Astrocyte (in vitro differentiated cells and primary cell): ENCODE measurements around the gene TFIP11. TPM values are rescaled to one million over a fixed set of nuclear protein-coding genes. Genes with fewer than 3 reads are reported as not detected.

Experiments used
- DNase-seq: peaks from one replicate; pipeline ENCODE4 v3.0.0-alpha.2; 2010; ENCODE audit warnings: low read depth
- FAIRE-seq: peaks from 2 replicates; lab custom pipeline; 2011; peaks lifted over from hg19 to GRCh38; lab: Jason Lieb, UNC
- H2AFZ ChIP-seq: 2 replicates; pipeline ENCODE4 v1.6.0; 2012; ENCODE audit warnings: low read depth, low read length, inconsistent platforms
- H3K27ac ChIP-seq: 2 replicates; pipeline ENCODE4 v1.5.1; 2011; ENCODE audit warnings: low read depth, low read length, inconsistent platforms
- H3K27me3 ChIP-seq: 2 replicates; pipeline ENCODE4 v1.6.0; 2011; ENCODE audit warnings: low read length, inconsistent platforms; ENCODE audit not compliant: insufficient read depth
- H3K36me3 ChIP-seq: 2 replicates; pipeline ENCODE4 v1.5.1; 2011; ENCODE audit warnings: low read length, inconsistent platforms; ENCODE audit not compliant: insufficient read depth
- H3K4me1 ChIP-seq: 2 replicates; pipeline ENCODE4 v1.5.1; 2011; ENCODE audit warnings: low read length, inconsistent platforms; ENCODE audit not compliant: insufficient read depth
- H3K4me2 ChIP-seq: 2 replicates; pipeline ENCODE4 v1.6.0; 2012; ENCODE audit warnings: low read length, inconsistent platforms
- H3K4me3 ChIP-seq: 2 replicates; pipeline ENCODE4 v1.5.1; 2011; ENCODE audit warnings: low read depth, mild to moderate bottlenecking, low read length, inconsistent platforms; ENCODE audit not compliant: insufficient read depth
- H3K79me2 ChIP-seq: 2 replicates; pipeline ENCODE4 v1.6.0; 2012; ENCODE audit warnings: mild to moderate bottlenecking, low read length, inconsistent platforms; ENCODE audit not compliant: insufficient read depth
- H3K9ac ChIP-seq: 2 replicates; pipeline ENCODE4 v1.6.0; 2012; ENCODE audit warnings: mild to moderate bottlenecking, low read length, inconsistent platforms
- H3K9me3 ChIP-seq: 2 replicates; pipeline ENCODE4 v1.5.1; 2012; ENCODE audit warnings: low read depth, mild to moderate bottlenecking, low read length, inconsistent platforms; ENCODE audit not compliant: insufficient read depth
- H4K20me1 ChIP-seq: 2 replicates; pipeline ENCODE4 v1.6.0; 2012; ENCODE audit warnings: low read length, inconsistent platforms; ENCODE audit not compliant: insufficient read depth
- H3K27ac Mint-ChIP-seq: one replicate; pipeline ENCODE4 v1.8.0; 2021; ENCODE audit warnings: mild to moderate bottlenecking, mixed read lengths; ENCODE audit not compliant: unreplicated experiment
- H3K27me3 Mint-ChIP-seq: one replicate; pipeline ENCODE4 v1.8.0; 2021; ENCODE audit warnings: low read depth, mixed read lengths; ENCODE audit not compliant: unreplicated experiment
- H3K36me3 Mint-ChIP-seq: one replicate; pipeline ENCODE4 v1.8.0; 2021; ENCODE audit warnings: low read depth, mixed read lengths; ENCODE audit not compliant: unreplicated experiment
- H3K4me1 Mint-ChIP-seq: one replicate; pipeline ENCODE4 v1.8.0; 2021; ENCODE audit warnings: low read depth, mixed read lengths; ENCODE audit not compliant: unreplicated experiment
- H3K4me3 Mint-ChIP-seq: one replicate; pipeline ENCODE4 v1.8.0; 2021; ENCODE audit warnings: mild to moderate bottlenecking, moderate library complexity, mixed read lengths; ENCODE audit not compliant: unreplicated experiment
- H3K9me3 Mint-ChIP-seq: one replicate; pipeline ENCODE4 v1.8.0; 2021; ENCODE audit warnings: mild to moderate bottlenecking, mixed read lengths; ENCODE audit not compliant: unreplicated experiment
- CTCF ChIP-seq: IDR thresholded peaks from 2 replicates; pipeline ENCODE4 v1.5.1; 2011; ENCODE audit warnings: low read depth, mild to moderate bottlenecking, inconsistent platforms, low read length, moderate library complexity; ENCODE audit not compliant: insufficient read depth
- EZH2 ChIP-seq: IDR thresholded peaks from 2 replicates; pipeline ENCODE4 v1.6.1; 2012; ENCODE audit warnings: mild to moderate bottlenecking, low read length, inconsistent platforms; ENCODE audit not compliant: insufficient read depth
- total RNA-seq: library from RNA; stranded (reverse); gene quantifications from 2 replicates; pipeline ENCODE4 v1.2.1, GENCODE V29; 2021

The TFIP11 gene
- total RNA-seq, 1 donor from 2014 or later: 36.9 TPM

GRCh38 chr22:26542831-26543230 is 30.6 kb upstream of the TFIP11 start:
- Histone ChIP-seq H3K4me1 (no peaks in the 10 kb centered on the region), H2AFZ (no peak overlapping the region), H3K36me3 (peaks cover 11% of the 10 kb centered on the region), H3K27ac (no peak overlapping the region), H3K4me3 (no peak overlapping the region), H3K4me2 (no peak overlapping the region), H4K20me1 (peaks cover 32% of the 10 kb centered on the region), H3K27me3 (no peaks in the 10 kb centered on the region), H3K9me3 (no peaks in the 10 kb centered on the region), H3K9ac (no peak overlapping the region), H3K79me2 (peaks cover 32% of the 10 kb centered on the region)
- Mint-ChIP-seq H3K4me3 (no peak overlapping the region), H3K4me1 (peaks cover 11% of the 10 kb centered on the region), H3K36me3 (peaks cover 29% of the 10 kb centered on the region), H3K27me3 (no peaks in the 10 kb centered on the region), H3K9me3 (peaks cover 1% of the 10 kb centered on the region), H3K27ac (no peak overlapping the region)
- DNase-seq (no peak), FAIRE-seq (no peak)
- TF ChIP-seq CTCF: no peak
- TF ChIP-seq EZH2: no peak

- Histone ChIP-seq H3K36me3 (peaks cover 21% of the 10 kb centered on the region), H3K9ac (no peak overlapping the region), H3K9me3 (no peaks in the 10 kb centered on the region), H3K4me3 (no peak overlapping the region), H3K27ac (no peak overlapping the region), H3K4me1 (no peaks in the 10 kb centered on the region), H3K27me3 (no peaks in the 10 kb centered on the region), H4K20me1 (peaks cover 25% of the 10 kb centered on the region), H3K4me2 (no peak overlapping the region), H3K79me2 (peaks cover 23% of the 10 kb centered on the region), H2AFZ (no peak overlapping the region)
- TF ChIP-seq CTCF: no peak
- no peak for TF ChIP-seq EZH2
- no peaks in the 10 kb centered on the region for H3K27me3 Mint-ChIP-seq
- H3K4me1 Mint-ChIP-seq: peaks cover 7% of the 10 kb centered on the region
- DNase-seq: no peak
- H3K27ac Mint-ChIP-seq: no peak overlapping the region
- no peaks in the 10 kb centered on the region for H3K9me3 Mint-ChIP-seq
- peaks cover 26% of the 10 kb centered on the region for H3K36me3 Mint-ChIP-seq
- FAIRE-seq: no peak
- H3K4me3 Mint-ChIP-seq: no peak overlapping the region
Observed at GRCh38 chr22:26541167-26541819, 29.0 kb upstream of the TFIP11 start.

- H3K4me1 Mint-ChIP-seq: peaks cover 5% of the 10 kb centered on the region
- Histone ChIP-seq H3K27me3 (no peaks in the 10 kb centered on the region), H3K9me3 (no peaks in the 10 kb centered on the region), H3K27ac (no peak overlapping the region), H3K4me1 (no peaks in the 10 kb centered on the region), H3K79me2 (peaks cover 20% of the 10 kb centered on the region), H4K20me1 (peaks cover 24% of the 10 kb centered on the region), H3K36me3 (peaks cover 23% of the 10 kb centered on the region), H3K4me2 (no peak overlapping the region), H3K4me3 (no peak overlapping the region), H2AFZ (no peak overlapping the region), H3K9ac (no peak overlapping the region)
- DNase-seq (no peak), FAIRE-seq (no peak)
- no peak overlapping the region for H3K4me3 Mint-ChIP-seq
- H3K27ac Mint-ChIP-seq: no peak overlapping the region
- H3K27me3 Mint-ChIP-seq: no peaks in the 10 kb centered on the region
- peaks cover 34% of the 10 kb centered on the region for H3K36me3 Mint-ChIP-seq
- TF ChIP-seq EZH2: no peak
- TF ChIP-seq CTCF: no peak
- H3K9me3 Mint-ChIP-seq: no peaks in the 10 kb centered on the region
Observed at GRCh38 chr22:26540119-26540518, 27.8 kb upstream of the TFIP11 start.
